HepG2 (cell line): ENCODE data around the gene S100P. TPM values are rescaled to one million over a fixed set of nuclear protein-coding genes. Genes with fewer than 3 reads are reported as not detected.

ENCODE experiments used
- ATRX ChIP-seq: sonication (generic); formaldehyde crosslinking; IDR thresholded peaks from 2 replicates; pipeline ENCODE4 v1.4.0; 2020; ENCODE audit warnings: missing genetic modification reagents, borderline replicate concordance
- FOSL2 ChIP-seq: sonication (generic); formaldehyde crosslinking; IDR thresholded peaks from 2 replicates; pipeline ENCODE4 v1.4.0; 2020; ENCODE audit warnings: missing genetic modification reagents
- FOXA3 ChIP-seq: IDR thresholded peaks from 2 replicates; pipeline ENCODE4 v1.6.1; 2016; ENCODE audit warnings: missing genetic modification reagents, missing compliant biosample characterization
- FOXC1 ChIP-seq: sonication (generic); formaldehyde crosslinking; IDR thresholded peaks from 2 replicates; pipeline ENCODE4 v1.8.0; 2022; ENCODE audit warnings: mild to moderate bottlenecking, missing genetic modification reagents, borderline replicate concordance
- HDAC1 ChIP-seq: sonication (generic); formaldehyde crosslinking; IDR thresholded peaks from 2 replicates; pipeline ENCODE4 v1.5.1; 2020; ENCODE audit warnings: mild to moderate bottlenecking, missing genetic modification reagents
- HMGXB4 ChIP-seq, 2 experiments: sonication (generic) in 1 of 2; formaldehyde crosslinking in 1 of 2; IDR thresholded peaks; 2 replicates each; pipeline versions ENCODE4 v1.4.0 to v1.6.1; 2018 to 2020; ENCODE audit warnings: missing genetic modification reagents in 2 of 2, borderline replicate concordance in 1 of 2, low read depth in 1 of 2, mild to moderate bottlenecking in 1 of 2, missing biosample characterization in 1 of 2
- MAZ ChIP-seq, 2 experiments: sonication (generic) in 1 of 2; formaldehyde crosslinking in 1 of 2; IDR thresholded peaks; 2 replicates each; pipeline versions ENCODE4 v1.5.0 to v1.6.1; 2012 to 2020; ENCODE audit warnings: low read depth in 2 of 2, mild to moderate bottlenecking in 2 of 2, borderline replicate concordance in 1 of 2, improper control_type of control experiment in 1 of 2, low read length in 1 of 2, missing genetic modification reagents in 1 of 2, moderate library complexity in 1 of 2
- MTF2 ChIP-seq: sonication (generic); formaldehyde crosslinking; IDR thresholded peaks from 2 replicates; pipeline ENCODE4 v1.5.0; 2020; ENCODE audit warnings: missing genetic modification reagents, borderline replicate concordance
- NCOA1 ChIP-seq: sonication (generic); formaldehyde crosslinking; IDR thresholded peaks from 2 replicates; pipeline ENCODE4 v1.9.0; 2021; ENCODE audit warnings: missing genetic modification reagents
- NFE2L2 ChIP-seq: fragments of 150-350 bp; IDR thresholded peaks from 2 replicates; pipeline ENCODE4 v1.6.1; 2014; ENCODE audit warnings: low read length
- ONECUT2 ChIP-seq: sonication (generic); formaldehyde crosslinking; IDR thresholded peaks from 2 replicates; pipeline ENCODE4 v1.4.0; 2020; ENCODE audit warnings: missing genetic modification reagents
- RFXANK ChIP-seq: IDR thresholded peaks from 2 replicates; pipeline ENCODE4 v1.6.1; 2016
- SALL1 ChIP-seq: sonication (generic); formaldehyde crosslinking; IDR thresholded peaks from 2 replicates; pipeline ENCODE4 v1.8.0; 2022; ENCODE audit warnings: mild to moderate bottlenecking, missing genetic modification reagents
- SAP130 ChIP-seq: IDR thresholded peaks from 2 replicates; pipeline ENCODE4 v1.6.1; 2016; ENCODE audit warnings: low read depth
- SKI ChIP-seq: fragments of 450-650 bp; IDR thresholded peaks from one replicate; pipeline ENCODE4 v1.6.1; 2018; ENCODE audit warnings: mild to moderate bottlenecking; ENCODE audit not compliant: partially characterized antibody
- SOX6 ChIP-seq, 2 experiments: fragments of 450-650 bp in 1 of 2; sonication (generic) in 1 of 2; formaldehyde crosslinking in 1 of 2; IDR thresholded peaks; 2 replicates each; pipeline versions ENCODE4 v1.4.0 to v1.6.1; 2017 to 2020; ENCODE audit warnings: antibody characterized with exemption in 1 of 2, mild to moderate bottlenecking in 1 of 2, missing genetic modification reagents in 1 of 2
- STAG1 ChIP-seq: sonication (generic); formaldehyde crosslinking; IDR thresholded peaks from 2 replicates; pipeline ENCODE4 v1.4.0; 2020; ENCODE audit warnings: missing genetic modification reagents
- TGIF2 ChIP-seq: IDR thresholded peaks from 2 replicates; pipeline ENCODE4 v1.6.1; 2016; ENCODE audit warnings: control low read depth, missing compliant biosample characterization
- THAP7 ChIP-seq: sonication (generic); formaldehyde crosslinking; IDR thresholded peaks from 2 replicates; pipeline ENCODE4 v1.8.1; 2023; ENCODE audit warnings: mild to moderate bottlenecking, missing genetic modification reagents
- ZNF263 ChIP-seq: sonication (generic); formaldehyde crosslinking; IDR thresholded peaks from 2 replicates; pipeline ENCODE4 v1.4.0; 2020; ENCODE audit warnings: missing genetic modification reagents
- ZNF576 ChIP-seq: sonication (generic); formaldehyde crosslinking; IDR thresholded peaks from 2 replicates; pipeline ENCODE4 v1.4.0; 2020; ENCODE audit warnings: mild to moderate bottlenecking, missing genetic modification reagents
- ZNF775 ChIP-seq: sonication (generic); formaldehyde crosslinking; IDR thresholded peaks from 2 replicates; pipeline ENCODE4 v1.4.0; 2020; ENCODE audit warnings: missing genetic modification reagents, mild to moderate bottlenecking, moderate library complexity, borderline replicate concordance
- ZSCAN9 ChIP-seq: IDR thresholded peaks from 2 replicates; pipeline ENCODE4 v1.6.1; 2016; ENCODE audit warnings: borderline replicate concordance
- polyA plus RNA-seq, 8 experiments: library from polyadenylated mRNA; depleted of rRNA in 3 of 8; stranded (reverse) in 7 of 8; unstranded in 1 of 8; fragments of >200 nt; fragmentation: Illumina TruSeq in 4 of 8; extraction: Trizol in 4 of 8; gene quantifications; 2 replicates each; pipeline versions ENCODE4 v1.2.1 to v1.2.3, GENCODE V29; 2011 to 2016; ENCODE audit warnings: low read depth in 4 of 8, missing spikeins in 1 of 8, mixed read lengths in 1 of 8; ENCODE audit not compliant: insufficient read depth in 1 of 8
- total RNA-seq, 5 experiments: library from RNA; depleted of rRNA; stranded (reverse); fragments of >200 nt; fragmentation: Illumina TruSeq; extraction: Trizol; gene quantifications; 2 replicates each; pipeline ENCODE4 v1.2.3, GENCODE V29; 2016; ENCODE audit warnings: low read depth in 1 of 5
- TF ChIP-seq, protein P1 (sequence below): sonication (generic); formaldehyde crosslinking; IDR thresholded peaks from 2 replicates; pipeline ENCODE4 v1.4.0; 2020; ENCODE audit warnings: missing genetic modification reagents
- TF ChIP-seq, protein P2 (sequence below): sonication (generic); formaldehyde crosslinking; IDR thresholded peaks from 2 replicates; pipeline ENCODE4 v1.5.0; 2020; ENCODE audit warnings: missing genetic modification reagents

S100P gene
- total and polyA plus RNA-seq, 2 of the 13 experiments (the other 11 are each of a cell fraction or from before 2014, with no cell fraction given): 278 to 1,649 TPM

GRCh38 chr4:6674500-6675149 lies 19.1 kb upstream of the S100P start (continued):
- TF ChIP-seq ONECUT2 (CRISPR knock-in tag): no peak
- TF ChIP-seq HDAC1 (CRISPR knock-in tag): 0 out of 2 replicates have a peak, but pooled peaks have one; percentile 4
- TF ChIP-seq SOX6 (IDR thresholded peaks at IDR 0.05): no peak
- TF ChIP-seq SOX6 (CRISPR knock-in tag; IDR thresholded peaks at IDR 0.05): peak; percentile 32; the same call in 1 of the 2 replicates
- TF ChIP-seq, protein P1, sequence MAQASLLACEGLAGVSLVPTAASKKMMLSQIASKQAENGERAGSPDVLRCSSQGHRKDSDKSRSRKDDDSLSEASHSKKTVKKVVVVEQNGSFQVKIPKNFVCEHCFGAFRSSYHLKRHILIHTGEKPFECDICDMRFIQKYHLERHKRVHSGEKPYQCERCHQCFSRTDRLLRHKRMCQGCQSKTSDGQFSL (CRISPR knock-in tag): no peak
- TF ChIP-seq STAG1 (CRISPR knock-in tag): peak; percentile 41
- peak; percentile 62; the same call in 1 of the 2 replicates for TF ChIP-seq SAP130 (CRISPR knock-in tag)
- 0 out of 2 replicates have a peak, but pooled peaks have one; percentile 56 for TF ChIP-seq MTF2 (CRISPR knock-in tag)
- TF ChIP-seq NFE2L2: no peak
- TF ChIP-seq ZNF263 (CRISPR knock-in tag): no peak
- peak; percentile 58; the same call in 1 of the 2 replicates for TF ChIP-seq ZSCAN9 (CRISPR knock-in tag)
- TF ChIP-seq ZNF775: no peak
- TF ChIP-seq, protein P2, sequence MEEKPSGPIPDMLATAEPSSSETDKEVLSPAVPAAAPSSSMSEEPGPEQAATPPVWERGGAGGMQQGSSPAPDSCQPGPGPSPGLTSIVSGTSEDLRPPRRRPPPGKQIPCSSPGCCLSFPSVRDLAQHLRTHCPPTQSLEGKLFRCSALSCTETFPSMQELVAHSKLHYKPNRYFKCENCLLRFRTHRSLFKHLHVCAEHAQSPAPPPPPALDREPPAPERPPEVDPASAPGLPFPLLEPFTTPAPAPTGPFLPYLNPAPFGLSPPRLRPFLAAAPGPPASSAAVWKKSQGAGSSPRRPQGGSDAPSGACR: 0 out of 2 replicates have a peak, but pooled peaks have one; percentile 59
- TF ChIP-seq SALL1: 0 out of 2 replicates have a peak, but pooled peaks have one; percentile 40
- peak; percentile 80; the same call in 1 of the 2 replicates for TF ChIP-seq ZNF576 (CRISPR knock-in tag)
- no peak for TF ChIP-seq FOSL2 (CRISPR knock-in tag)
- peak in 1 of 2 experiments; percentile 76; a peak in 3 of 4 replicates for TF ChIP-seq HMGXB4 (CRISPR knock-in tag; IDR thresholded peaks at IDR 0.05; ENCODE audit: borderline replicate concordance in 1 of 2, low read depth in 1 of 2)
- TF ChIP-seq TGIF2 (CRISPR knock-in tag): 0 out of 2 replicates have a peak, but pooled peaks have one; percentile 36
- no peak for TF ChIP-seq ATRX (CRISPR knock-in tag)
- TF ChIP-seq NCOA1 (CRISPR knock-in tag): 0 out of 2 replicates have a peak, but pooled peaks have one; percentile 46
- no peak for TF ChIP-seq THAP7
- peak; percentile 51; the same call in 1 of the 2 replicates for TF ChIP-seq FOXC1
- TF ChIP-seq FOXA3 (CRISPR knock-in tag): peak; percentile 12; the same call in 1 of the 2 replicates
- TF ChIP-seq RFXANK: no peak
- no peak for TF ChIP-seq SKI
- TF ChIP-seq MAZ (IDR thresholded peaks at IDR 0.05; ENCODE audit: borderline replicate concordance, low read depth, low read length): peak; percentile 15; the same call in 1 of the 2 replicates
- TF ChIP-seq MAZ (CRISPR knock-in tag; IDR thresholded peaks at IDR 0.05; ENCODE audit: low read depth): no peak
